SW480 (cell line): ENCODE data around the gene KRT15.
A peak's percentile ranks its signal among the peaks of the same experiment; 100 is the strongest.
"Not testable (repeated sequence)": the region's sequence is repeated elsewhere in the genome, so short reads cannot be mapped to it uniquely, and the experiment has no call there.

Source experiments
- DNase-seq: peaks from one replicate; pipeline ENCODE4 v3.0.0-alpha.2; 2016; ENCODE audit warnings: low spot score

KRT15 gene

DNA sequence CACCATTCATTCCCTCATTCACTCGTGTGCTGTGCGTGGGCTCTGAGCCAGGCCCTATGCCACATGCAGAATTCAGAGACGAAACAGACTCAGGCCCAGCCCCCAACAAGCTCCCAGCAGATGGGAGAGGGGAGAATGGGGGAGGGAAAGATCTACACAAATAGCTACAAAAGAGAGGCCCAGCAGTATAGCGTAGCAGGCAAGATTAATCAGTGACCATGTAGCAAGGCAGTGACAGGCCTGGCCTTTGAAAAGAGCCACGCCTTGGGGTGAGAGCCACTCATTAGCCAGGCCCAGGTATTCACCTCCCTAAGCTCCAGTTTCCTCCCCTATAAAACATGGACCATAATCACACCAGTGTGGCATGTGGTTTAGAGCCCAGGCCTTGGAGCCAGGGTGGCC lies 25.8 kb upstream of the KRT15 start:
- peak; percentile 98 for DNase-seq

GRCh38 chr17:41542786-41543185 lies 24.1 kb upstream of the KRT15 start:
- DNase-seq = not testable (repeated sequence)

DNA sequence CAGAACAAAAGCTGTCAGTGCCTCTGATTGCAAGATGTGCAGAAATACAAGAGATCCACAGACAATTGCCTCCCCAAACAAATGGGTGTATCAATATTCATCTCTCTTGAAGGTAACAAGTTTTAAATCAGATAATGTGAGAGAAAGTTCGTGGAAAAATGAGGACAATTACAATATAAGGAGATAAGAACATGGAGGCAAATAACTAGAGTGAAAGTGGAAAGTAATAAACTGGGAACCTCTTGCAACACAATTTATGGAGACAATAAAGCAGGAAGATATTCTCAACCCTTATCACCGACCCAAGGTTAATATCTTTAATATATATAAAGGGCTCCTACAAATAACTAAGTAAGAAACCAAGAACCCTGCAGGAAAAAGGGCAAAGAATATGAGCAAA lies 23.7 kb upstream of the KRT15 start:
- DNase-seq = no peak

GRCh38 chr17:41540921-41541625 lies 22.4 kb upstream of the KRT15 start:
- peak; percentile 84 for DNase-seq

DNA sequence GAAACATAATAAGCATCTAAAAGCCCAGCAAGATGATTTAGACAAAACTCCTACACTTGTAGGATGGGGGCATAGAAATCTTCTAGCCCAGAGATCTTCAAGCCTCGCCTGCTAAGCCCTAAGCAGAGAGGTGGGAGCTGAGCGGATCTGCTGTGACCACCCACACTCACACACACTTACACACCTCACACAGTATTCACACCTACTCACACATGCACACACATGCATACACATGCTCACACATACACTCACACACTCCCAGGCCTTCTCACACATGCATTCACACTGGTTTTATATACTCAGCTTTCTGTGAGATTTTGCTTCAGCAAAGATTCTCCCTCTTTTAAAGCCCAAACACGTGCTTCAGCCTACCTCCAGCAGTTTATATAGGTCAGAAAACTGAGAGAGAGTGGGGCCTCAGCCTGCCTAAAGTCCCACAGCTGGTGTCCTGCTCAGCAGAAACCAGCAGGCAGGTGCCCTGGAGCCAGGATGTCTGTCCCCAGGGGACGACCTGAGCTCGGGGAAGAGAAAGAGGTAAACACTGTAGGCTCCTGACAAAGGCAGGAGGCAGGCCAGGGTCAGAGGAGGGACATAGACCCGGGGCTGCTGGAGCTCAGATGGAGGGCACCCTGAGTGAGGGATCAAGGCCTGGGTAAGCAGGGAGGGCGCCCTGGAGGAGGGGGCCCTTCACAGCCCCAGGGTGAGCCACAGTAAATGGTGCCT lies 21.4 kb upstream of the KRT15 start:
- DNase-seq = no peak

DNA sequence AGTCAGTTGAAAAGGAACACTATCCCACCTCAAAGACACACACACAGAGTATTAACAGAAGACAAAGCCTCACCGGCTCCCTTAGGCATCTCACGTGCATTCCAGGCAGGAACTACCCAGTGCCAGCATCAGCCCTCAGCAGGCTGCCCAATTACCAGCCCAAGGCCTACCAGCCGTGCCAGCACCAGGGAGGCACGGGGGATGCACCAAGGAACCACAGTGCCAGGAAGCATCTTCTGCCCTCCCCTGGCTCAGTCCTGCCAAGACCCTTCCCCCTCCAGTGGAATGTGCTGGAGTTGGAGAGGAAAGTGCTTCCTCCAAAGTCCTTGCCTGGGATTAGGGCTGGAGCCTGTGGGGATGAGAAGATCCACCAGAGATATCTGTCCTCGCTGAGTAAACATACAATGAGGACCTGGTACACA lies 20.4 kb upstream of the KRT15 start:
- no peak for DNase-seq

DNA sequence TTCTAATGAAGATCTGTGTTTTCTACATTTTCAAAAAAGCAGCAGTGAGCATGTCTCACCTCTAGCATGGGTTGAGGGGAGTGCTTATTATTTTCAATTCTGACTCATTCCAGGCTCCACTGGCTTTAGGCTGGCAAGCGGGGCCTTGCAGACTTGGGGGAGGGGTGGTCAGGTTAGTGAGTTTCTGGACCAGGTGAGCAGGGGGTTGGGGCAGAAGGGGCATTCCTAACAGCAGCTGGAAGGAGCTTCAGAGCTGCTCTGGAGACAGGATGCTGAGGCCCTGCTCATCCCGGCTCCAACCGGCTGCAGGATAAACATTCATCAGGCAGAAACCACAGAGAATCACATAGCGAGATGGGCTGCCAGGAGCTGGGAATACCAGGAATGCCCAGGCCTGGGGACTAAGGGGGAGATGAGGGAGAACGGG lies 19.9 kb upstream of the KRT15 start:
- no peak for DNase-seq

- DNase-seq = no peak
Measured at GRCh38 chr17:41537990-41538389, 19.3 kb upstream of the KRT15 start.

DNA sequence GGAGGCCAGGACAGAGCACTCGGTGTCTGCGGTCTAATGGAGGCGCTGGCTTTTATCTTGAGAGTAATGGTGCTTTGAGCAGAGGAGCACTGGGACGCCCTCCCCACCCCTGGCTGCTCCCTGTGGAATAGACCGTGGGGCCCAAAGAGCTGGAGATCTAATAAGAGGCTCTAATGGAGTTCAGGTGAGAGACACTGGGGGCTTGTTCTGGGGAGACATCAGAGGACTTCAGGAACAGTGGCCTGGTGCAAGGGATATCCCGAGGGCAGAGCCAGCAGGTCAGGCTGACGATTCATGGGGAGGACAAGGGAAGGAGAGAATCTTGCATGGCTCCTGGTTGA lies 18.9 kb upstream of the KRT15 start:
- DNase-seq = no peak

- no peak for DNase-seq
Measured at GRCh38 chr17:41536741-41537613, 18.3 kb upstream of the KRT15 start.

GRCh38 chr17:41535764-41536481 lies 17.2 kb upstream of the KRT15 start:
- DNase-seq = no peak

- no peak for DNase-seq
Measured at GRCh38 chr17:41534899-41535546, 16.3 kb upstream of the KRT15 start.

GRCh38 chr17:41533613-41534012 lies 14.9 kb upstream of the KRT15 start:
- no peak for DNase-seq

DNA sequence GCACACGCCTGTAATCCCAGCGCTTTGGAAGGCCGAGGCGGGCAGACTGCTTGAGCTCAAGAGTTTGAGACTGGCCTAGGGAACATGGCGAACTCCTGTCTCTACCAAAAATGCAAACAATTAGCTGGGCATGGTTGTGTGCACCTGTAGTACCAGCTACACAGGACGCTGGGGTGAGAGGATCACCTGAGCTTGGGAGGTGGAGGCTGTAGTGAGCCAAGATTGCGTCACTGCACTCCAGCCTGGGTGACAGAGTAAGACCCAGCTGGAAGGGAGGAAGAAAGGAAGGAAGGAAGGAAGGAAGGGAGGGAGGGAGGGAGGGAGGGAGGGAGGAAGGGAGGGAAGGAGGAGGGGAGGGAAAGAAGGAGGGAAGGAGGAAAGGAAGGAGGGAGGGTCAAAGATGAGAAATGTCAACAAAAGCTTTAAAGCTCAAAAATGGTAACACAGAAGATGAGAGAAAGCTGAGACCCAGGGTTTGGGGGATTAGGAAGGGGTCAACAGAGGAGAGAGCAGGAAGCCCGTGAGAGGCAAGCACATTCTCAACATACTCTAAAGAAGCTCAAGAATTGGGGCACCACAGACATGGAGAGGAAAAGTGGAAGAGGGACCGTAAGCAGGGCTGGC lies 14.4 kb upstream of the KRT15 start:
- DNase-seq = no peak

- DNase-seq = no peak
Measured at GRCh38 chr17:41531993-41532392, 13.3 kb upstream of the KRT15 start.

DNA sequence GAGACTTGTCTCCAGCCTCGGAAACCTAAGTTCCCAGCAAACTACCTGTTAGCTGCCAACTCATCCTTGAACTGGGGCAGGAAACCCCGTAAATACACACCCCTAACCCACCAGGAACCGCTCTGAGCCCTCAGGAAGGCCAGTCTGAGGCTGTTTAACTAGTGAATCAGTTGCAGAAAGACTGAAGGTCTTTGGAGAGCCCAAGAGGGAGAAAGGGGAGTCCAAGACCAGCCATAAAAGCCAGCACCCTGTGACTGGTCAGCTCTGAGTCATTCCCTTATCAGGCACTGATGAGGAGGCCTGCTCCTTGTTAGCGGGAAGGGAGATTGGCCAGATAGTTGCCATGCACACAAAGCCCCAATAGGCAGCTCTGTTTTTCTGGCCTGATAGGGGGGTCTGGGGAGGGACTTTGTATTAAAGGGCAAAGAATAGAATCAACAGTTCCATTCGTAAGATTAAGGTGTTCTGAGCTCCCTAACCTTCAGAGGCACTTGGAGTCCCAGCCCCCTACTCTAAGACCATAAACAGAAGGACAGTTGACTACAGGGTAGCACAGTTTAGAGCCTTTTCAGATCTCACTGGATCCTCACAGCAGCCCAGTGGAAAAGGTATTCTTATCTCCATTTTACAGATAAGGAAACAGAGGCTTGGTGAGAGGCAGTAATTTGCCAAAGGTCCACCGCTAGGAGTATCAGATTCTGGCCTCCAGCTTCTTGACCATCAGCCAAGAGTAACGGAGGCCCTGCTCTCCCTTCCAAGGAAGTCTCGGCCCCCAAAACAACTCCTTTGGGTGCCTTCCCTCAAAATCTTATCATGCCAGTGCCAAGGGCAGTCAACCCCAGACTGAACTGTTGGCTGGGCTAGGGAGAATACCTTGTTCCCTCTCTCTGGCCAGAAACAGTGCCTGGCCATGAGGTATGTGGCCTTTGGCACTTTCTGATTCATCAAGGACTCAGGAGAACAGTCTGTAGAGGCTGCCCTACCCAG lies 11.7 kb upstream of the KRT15 start:
- DNase-seq = peak; percentile 80

GRCh38 chr17:41529491-41529915 lies 10.8 kb upstream of the KRT15 start:
- no peak for DNase-seq

GRCh38 chr17:41528959-41529353 lies 10.3 kb upstream of the KRT15 start:
- DNase-seq = no peak

- DNase-seq = peak; percentile 62
Measured at GRCh38 chr17:41527063-41528023, 8.7 kb upstream of the KRT15 start.
